Ovary (tissue), 9 donors: Measurements from ENCODE around the gene HYOU1. TPM values are rescaled to one million over a fixed set of nuclear protein-coding genes. Genes with fewer than 3 reads are reported as not detected.

Experiments used
- DNase-seq, 5 donors: peaks; one replicate each; pipeline ENCODE4 v3.0.0-alpha.2; 2019 to 2020
- H3K27ac ChIP-seq, 2 donors: fragments of 200-600 bp; one replicate each; pipeline versions ENCODE4 v1.5.1 to v1.8.0; 2019 to 2022
- H3K27me3 ChIP-seq: fragments of 200-600 bp; one replicate; pipeline ENCODE4 v1.8.0; 2022
- H3K36me3 ChIP-seq: fragments of 200-600 bp; sonication (generic); one replicate; pipeline ENCODE4 v1.5.1; 2019
- H3K4me1 ChIP-seq: one replicate; pipeline ENCODE4 v1.8.1; 2013; ENCODE audit warnings: mild to moderate bottlenecking, moderate library complexity; ENCODE audit not compliant: insufficient read depth
- H3K4me3 ChIP-seq: fragments of 200-600 bp; sonication (generic); one replicate; pipeline ENCODE4 v1.5.1; 2017
- H3K9me3 ChIP-seq, 2 donors: fragments of 200-600 bp in 1 of 2; sonication (generic) in 1 of 2; one replicate each; pipeline versions ENCODE4 v1.5.1 to v1.8.1; 2013 to 2019; ENCODE audit warnings: mild to moderate bottlenecking in 1 of 2, moderate library complexity in 1 of 2
- CTCF ChIP-seq, 3 donors: fragments of 450-650 bp in 2 of 3; fragments of 200-600 bp in 1 of 3; IDR thresholded peaks; one replicate each; pipeline versions ENCODE4 v1.5.1 to v1.8.0; 2016 to 2022; ENCODE audit warnings: antibody characterized with exemption in 3 of 3, mild to moderate bottlenecking in 1 of 3
- EP300 ChIP-seq: sonication (generic); formaldehyde crosslinking; IDR thresholded peaks from one replicate; pipeline ENCODE4 v1.6.1; 2017; ENCODE audit warnings: antibody characterized with exemption
- POLR2A ChIP-seq: fragments of 450-650 bp; IDR thresholded peaks from one replicate; pipeline ENCODE4 v1.6.1; 2017; ENCODE audit warnings: antibody characterized with exemption, mild to moderate bottlenecking, moderate library complexity
- WGBS, 3 donors: extraction: QIAGEN DNeasy Blood & Tissue Kit in 1 of 3; methylation state at CpG; one replicate each; pipeline versions ENCODE4 v1.1.5 to v1.1.7; 2013 to 2017; 5-methylcytosine and 5-hydroxymethylcytosine counted together
- intact Hi-C, 4 donors: fragments of 100-400 bp; cut with DNase I; formaldehyde crosslinking; loops; one replicate each; pipeline versions ENCODE4 v1.11.0 to v1.15.1; 2022 to 2023
- polyA plus RNA-seq, 2 donors: library from polyadenylated mRNA; stranded (reverse); fragments of 200-250 nt in 1 of 2; fragments of 350-450 nt in 1 of 2; fragmentation: Illumina TruSeq in 1 of 2; extraction: RNeasy Lipid Tissue Mini Kit (QIAGEN cat#74804) in 1 of 2; gene quantifications; one replicate each; pipeline ENCODE4 v1.2.3, GENCODE V29; 2013 to 2014
- total RNA-seq, 7 donors: library from RNA; depleted of rRNA in 2 of 7; stranded (reverse); fragments of >200 nt in 2 of 7; fragmentation: NEBNext Ultra II Directional in 3 of 7; extraction: Animal tissue kit (Norgen Biotek cat#: 25700) in 3 of 7; gene quantifications; one replicate each; pipeline versions ENCODE4 v1.1.0 to v1.2.4, GENCODE V29; 2016 to 2023
- donor health status: DM: no; HTN: no; CAD: no; lungs with moderate emphysema.
- donor health status: DM: no; HTN: no; CAD: no.
- donor health status: Bipolar disorder and iron deficiency.
- donor health status: DM: yes; HTN: yes; CAD: no.
- donor health status: DM: no; HTN: no; CAD: no.
- donor health status: DM: yes; HTN: yes; CAD: no.

The HYOU1 gene
- total and polyA plus RNA-seq, 9 donors, result 26.5 to 156 (median 69.7) TPM

- H3K27me3 ChIP-seq, result no peaks in the 10 kb centered on the region
- WGBS, 3 donors, result 87 to 94% (median 92%) methylated on average over 9 of the region's 9 CpGs
- intact Hi-C loops, result no loop called here
- no peak for DNase-seq
- TF ChIP-seq EP300 (no peak), CTCF (IDR thresholded peaks at IDR 0.05) (no peak), POLR2A (no peak)
- peaks cover 8% of the 10 kb centered on the region for H3K4me1 ChIP-seq
- no peak overlapping the region for H3K27ac ChIP-seq
- H3K4me3 ChIP-seq, result no peak overlapping the region
- no peaks in the 10 kb centered on the region for H3K9me3 ChIP-seq
- no peaks in the 10 kb centered on the region for H3K36me3 ChIP-seq
Observed at GRCh38 chr11:119088406-119088805, 31.4 kb upstream of the HYOU1 start.

GRCh38 chr11:119087747-119088241, 30.8 kb upstream of the HYOU1 start:
- 94 to 100% (median 97%) methylated on average over 2 of the region's 2 CpGs for WGBS, 3 donors
- no peaks in the 10 kb centered on the region for H3K27me3 ChIP-seq
- intact Hi-C loops, result no loop called here
- no peak for TF ChIP-seq EP300
- TF ChIP-seq POLR2A, result no peak
- no peak for TF ChIP-seq CTCF (IDR thresholded peaks at IDR 0.05)
- no peak overlapping the region for H3K27ac ChIP-seq
- no peak for DNase-seq
- H3K9me3 ChIP-seq, result no peaks in the 10 kb centered on the region
- H3K4me1 ChIP-seq, result peaks cover 7% of the 10 kb centered on the region
- H3K4me3 ChIP-seq, result no peak overlapping the region
- no peaks in the 10 kb centered on the region for H3K36me3 ChIP-seq

- 87 to 93% (median 88%) methylated on average over 6 of the region's 6 CpGs for WGBS, 3 donors
Observed at GRCh38 chr11:119087123-119087522, 30.1 kb upstream of the HYOU1 start.

GRCh38 chr11:119085437-119085847, 28.4 kb upstream of the HYOU1 start:
- no peaks in the 10 kb centered on the region for H3K27me3 ChIP-seq
- TF ChIP-seq EP300, result no peak
- no peak for TF ChIP-seq POLR2A
- TF ChIP-seq CTCF (IDR thresholded peaks at IDR 0.05), result no peak
- H3K27ac ChIP-seq, result peak overlapping the region in 1 of 2 donors; percentile 79
- DNase-seq, result peak in 1 of 5 donors; percentile 35
- no peaks in the 10 kb centered on the region for H3K36me3 ChIP-seq
- H3K4me3 ChIP-seq, result peak overlapping the region; percentile 83
- H3K4me1 ChIP-seq, result peaks cover 7% of the 10 kb centered on the region
- whole genome bisulfite sequencing, 3 donors, result 0 to 1% (median 0%) methylated on average over 13 of the region's 13 CpGs
- no peaks in the 10 kb centered on the region for H3K9me3 ChIP-seq
- intact Hi-C loops, result no loop called here

More at GRCh38 chr11:119087123-119087522, 30.1 kb upstream of the HYOU1 start:
- no peaks in the 10 kb centered on the region for H3K27me3 ChIP-seq
- no peaks in the 10 kb centered on the region for H3K36me3 ChIP-seq
- no peaks in the 10 kb centered on the region for H3K9me3 ChIP-seq
- H3K4me1 ChIP-seq, result peaks cover 7% of the 10 kb centered on the region
- no peak overlapping the region for H3K27ac ChIP-seq
- intact Hi-C loops, result no loop called here
- DNase-seq, result no peak
- H3K4me3 ChIP-seq, result no peak overlapping the region
- TF ChIP-seq POLR2A, result no peak
- TF ChIP-seq CTCF (IDR thresholded peaks at IDR 0.05), result no peak
- TF ChIP-seq EP300, result no peak
